Glomerular visceral epithelial cell (primary cell): ENCODE measurements around the gene GSTO1.

Experiments
- DNase-seq: peaks from one replicate; pipeline ENCODE4 v3.0.0-alpha.2; 2016; ENCODE audit errors: extremely low spot score

The GSTO1 gene

GRCh38 chr10:104250371-104250770 lies 4.3 kb upstream of the GSTO1 start:
- DNase-seq, result no peak

- no peak for DNase-seq
Observed at GRCh38 chr10:104251443-104251842, 3.2 kb upstream of the GSTO1 start.

GRCh38 chr10:104252368-104252767 lies 2.3 kb upstream of the GSTO1 start:
- no peak for DNase-seq

- DNase-seq, result no peak
Observed at GRCh38 chr10:104253106-104253505, 1.6 kb upstream of the GSTO1 start.

- DNase-seq, result no peak
Observed at GRCh38 chr10:104253606-104254410, 884 bp upstream of the GSTO1 start.

GRCh38 chr10:104255311-104255981 lies 754 bp downstream of the GSTO1 start:
- peak; percentile 40 for DNase-seq

GRCh38 chr10:104256335-104256961 lies 1.8 kb downstream of the GSTO1 start:
- DNase-seq, result no peak

GRCh38 chr10:104257235-104257634 lies 2.5 kb downstream of the GSTO1 start:
- DNase-seq, result no peak

GRCh38 chr10:104258209-104258608 lies 3.5 kb downstream of the GSTO1 start:
- no peak for DNase-seq

- DNase-seq, result no peak
Observed at GRCh38 chr10:104259456-104259855, 4.8 kb downstream of the GSTO1 start.

- no peak for DNase-seq
Observed at GRCh38 chr10:104259999-104260774, 5.5 kb downstream of the GSTO1 start.

- no peak for DNase-seq
Observed at GRCh38 chr10:104260775-104261115, 6.1 kb downstream of the GSTO1 start.

GRCh38 chr10:104262055-104262454 lies 7.4 kb downstream of the GSTO1 start:
- DNase-seq, result no peak

- no peak for DNase-seq
Observed at GRCh38 chr10:104264783-104265182, 10.1 kb downstream of the GSTO1 start.

- DNase-seq, result no peak
Observed at GRCh38 chr10:104267721-104268404, 13.2 kb downstream of the GSTO1 start.

- DNase-seq, result no peak
Observed at GRCh38 chr10:104268405-104268712, 13.7 kb downstream of the GSTO1 start.

- peak; percentile 99 for DNase-seq
Observed at GRCh38 chr10:104268713-104269645, 14.3 kb downstream of the GSTO1 start, which contains the start of gene GSTO2. Gene GSTO2, plus strand, starts transcription at chr10:104269184. Its CDS starts 5,732 bp downstream, at chr10:104274916.

GRCh38 chr10:104273286-104273685 lies 18.6 kb downstream of the GSTO1 start:
- no peak for DNase-seq

- no peak for DNase-seq
Observed at GRCh38 chr10:104273899-104274575, 19.3 kb downstream of the GSTO1 start.
